Measurements from ENCODE around the gene TBC1D1.

Gene TBC1D1

GRCh38 chr4:38077791-38078489 lies 187.1 kb downstream of the TBC1D1 start:
- Histone ChIP-seq H3K79me1 (ENCODE audit: low read length) (peaks cover 6% of the 10 kb centered on the region), H3K9ac (ENCODE audit: low read length) (no peak overlapping the region), H4K91ac (ENCODE audit: low read depth, low read length) (no peak overlapping the region), H3K27me3 (ENCODE audit: insufficient read depth, low read length) (no peaks in the 10 kb centered on the region), H3K14ac (ENCODE audit: low read length) (no peak overlapping the region), H3K4me3 (ENCODE audit: low read depth, low read length) (no peak overlapping the region), H2AK5ac (ENCODE audit: low read length) (no peak overlapping the region), H3K4me2 (ENCODE audit: low read length) (no peak overlapping the region), H3K23ac (ENCODE audit: low read length) (peak overlapping the region; percentile 16), H3K27ac (ENCODE audit: low read depth, low read length) (no peak overlapping the region), H4K12ac (ENCODE audit: low read depth, low read length) (no peak overlapping the region), H2BK120ac (ENCODE audit: insufficient read depth, low read length, poor library complexity) (no peak overlapping the region), H3K36me3 (ENCODE audit: control insufficient read depth in 1 of 2, insufficient read depth in 2 of 2, low read length in 2 of 2) (peaks cover 14 to 20% of the 10 kb centered on the region in 2 experiments), H2AFZ (ENCODE audit: insufficient read depth, low read length, poor library complexity) (no peak overlapping the region), H3K4ac (ENCODE audit: low read depth, low read length) (peak overlapping the region; percentile 42), H3K9me3 (ENCODE audit: insufficient read depth, low read depth, low read length) (peaks cover 2% of the 10 kb centered on the region), H3K18ac (ENCODE audit: low read length) (peak overlapping the region; percentile 62), H4K8ac (ENCODE audit: low read depth, low read length) (no peak overlapping the region), H2BK5ac (ENCODE audit: low read depth, low read length, poor library complexity) (no peak overlapping the region), H2BK12ac (ENCODE audit: low read length) (no peak overlapping the region), H3K4me1 (ENCODE audit: control insufficient read depth in 1 of 2, insufficient read depth in 2 of 2, low read length in 2 of 2) (peaks cover 8 to 13% of the 10 kb centered on the region in 2 experiments), H3K79me2 (ENCODE audit: control insufficient read depth, insufficient read depth, low read length, poor library complexity) (no peaks in the 10 kb centered on the region)
- no peak for DNase-seq
- WGBS (ENCODE audit: extremely low coverage, insufficient coverage, insufficient read length): no CpG with 5 or more reads among the region's 12 CpGs

- Histone ChIP-seq H3K79me1 (ENCODE audit: low read length) (peaks cover 6% of the 10 kb centered on the region), H4K8ac (ENCODE audit: low read depth, low read length) (no peak overlapping the region), H3K9ac (ENCODE audit: low read length) (no peak overlapping the region), H3K36me3 (ENCODE audit: control insufficient read depth in 1 of 2, insufficient read depth in 2 of 2, low read length in 2 of 2) (peaks cover 14% of the 10 kb centered on the region in 2 experiments), H3K14ac (ENCODE audit: low read length) (no peak overlapping the region), H4K12ac (ENCODE audit: low read depth, low read length) (no peak overlapping the region), H2BK5ac (ENCODE audit: low read depth, low read length, poor library complexity) (no peak overlapping the region), H4K91ac (ENCODE audit: low read depth, low read length) (no peak overlapping the region), H2AK5ac (ENCODE audit: low read length) (no peak overlapping the region), H3K4ac (ENCODE audit: low read depth, low read length) (no peak overlapping the region), H3K18ac (ENCODE audit: low read length) (no peak overlapping the region), H3K4me2 (ENCODE audit: low read length) (no peak overlapping the region), H2AFZ (ENCODE audit: insufficient read depth, low read length, poor library complexity) (no peak overlapping the region), H3K23ac (ENCODE audit: low read length) (no peak overlapping the region), H2BK12ac (ENCODE audit: low read length) (no peak overlapping the region), H3K27ac (ENCODE audit: low read depth, low read length) (no peak overlapping the region), H3K27me3 (ENCODE audit: insufficient read depth, low read length) (no peaks in the 10 kb centered on the region), H3K4me3 (ENCODE audit: low read depth, low read length) (no peak overlapping the region), H3K79me2 (ENCODE audit: control insufficient read depth, insufficient read depth, low read length, poor library complexity) (no peaks in the 10 kb centered on the region), H2BK120ac (ENCODE audit: insufficient read depth, low read length, poor library complexity) (no peak overlapping the region), H3K4me1 (ENCODE audit: control insufficient read depth in 1 of 2, insufficient read depth in 2 of 2, low read length in 2 of 2) (peaks cover 8 to 13% of the 10 kb centered on the region in 2 experiments), H3K9me3 (ENCODE audit: insufficient read depth, low read depth, low read length) (peaks cover 2% of the 10 kb centered on the region)
- no CpG with 5 or more reads among the region's 7 CpGs for WGBS (ENCODE audit: extremely low coverage, insufficient coverage, insufficient read length)
- DNase-seq: peak in 1 of 2 donors; percentile 29
These were observed 187.9 kb downstream of the TBC1D1 start for GRCh38 chr4:38078590-38079421.

GRCh38 chr4:38080061-38080974 lies 189.4 kb downstream of the TBC1D1 start:
- Histone ChIP-seq H3K4ac (ENCODE audit: low read depth, low read length) (no peak overlapping the region), H3K27ac (ENCODE audit: low read depth, low read length) (no peak overlapping the region), H3K4me3 (ENCODE audit: low read depth, low read length) (no peak overlapping the region), H3K14ac (ENCODE audit: low read length) (no peak overlapping the region), H2BK5ac (ENCODE audit: low read depth, low read length, poor library complexity) (no peak overlapping the region), H3K9me3 (ENCODE audit: insufficient read depth, low read depth, low read length) (peaks cover 2% of the 10 kb centered on the region), H3K27me3 (ENCODE audit: insufficient read depth, low read length) (no peaks in the 10 kb centered on the region), H2BK12ac (ENCODE audit: low read length) (no peak overlapping the region), H3K4me2 (ENCODE audit: low read length) (no peak overlapping the region), H3K79me2 (ENCODE audit: control insufficient read depth, insufficient read depth, low read length, poor library complexity) (no peaks in the 10 kb centered on the region), H2BK120ac (ENCODE audit: insufficient read depth, low read length, poor library complexity) (peak overlapping the region; percentile 62), H3K18ac (ENCODE audit: low read length) (peak overlapping the region; percentile 44), H2AFZ (ENCODE audit: insufficient read depth, low read length, poor library complexity) (no peak overlapping the region), H3K9ac (ENCODE audit: low read length) (no peak overlapping the region), H3K23ac (ENCODE audit: low read length) (no peak overlapping the region), H4K12ac (ENCODE audit: low read depth, low read length) (no peak overlapping the region), H3K4me1 (ENCODE audit: control insufficient read depth in 1 of 2, insufficient read depth in 2 of 2, low read length in 2 of 2) (peaks cover 8 to 14% of the 10 kb centered on the region in 2 experiments), H2AK5ac (ENCODE audit: low read length) (peak overlapping the region; percentile 72), H4K91ac (ENCODE audit: low read depth, low read length) (no peak overlapping the region), H4K8ac (ENCODE audit: low read depth, low read length) (no peak overlapping the region), H3K79me1 (ENCODE audit: low read length) (peaks cover 6% of the 10 kb centered on the region), H3K36me3 (ENCODE audit: control insufficient read depth in 1 of 2, insufficient read depth in 2 of 2, low read length in 2 of 2) (peaks cover 10 to 12% of the 10 kb centered on the region in 2 experiments)
- WGBS (ENCODE audit: extremely low coverage, insufficient coverage, insufficient read length): no CpG with 5 or more reads among the region's 14 CpGs
- DNase-seq: no peak

- H3K79me2 ChIP-seq (ENCODE audit: control insufficient read depth, insufficient read depth, low read length, poor library complexity): no peaks in the 10 kb centered on the region
These were observed 191.1 kb downstream of the TBC1D1 start for GRCh38 chr4:38082021-38082420.

More at GRCh38 chr4:38082021-38082420, 191.1 kb downstream of the TBC1D1 start:
- H3K79me1 ChIP-seq (ENCODE audit: low read length): peaks cover 6% of the 10 kb centered on the region
- peak overlapping the region; percentile 46 for H3K14ac ChIP-seq (ENCODE audit: low read length)
- WGBS (ENCODE audit: extremely low coverage, insufficient coverage, insufficient read length): no CpG with 5 or more reads among the region's 6 CpGs
- peak overlapping the region; percentile 25 for H3K18ac ChIP-seq (ENCODE audit: low read length)
- peaks cover 8 to 14% of the 10 kb centered on the region in 2 experiments for H3K4me1 ChIP-seq (ENCODE audit: control insufficient read depth in 1 of 2, insufficient read depth in 2 of 2, low read length in 2 of 2)
- H3K9me3 ChIP-seq (ENCODE audit: insufficient read depth, low read depth, low read length): peaks cover 2% of the 10 kb centered on the region
- peak overlapping the region; percentile 56 for H4K12ac ChIP-seq (ENCODE audit: low read depth, low read length)
- no peak overlapping the region for H2AFZ ChIP-seq (ENCODE audit: insufficient read depth, low read length, poor library complexity)
- H3K4me3 ChIP-seq (ENCODE audit: low read depth, low read length): no peak overlapping the region
- peak overlapping the region; percentile 4 for H2AK5ac ChIP-seq (ENCODE audit: low read length)
- H3K4ac ChIP-seq (ENCODE audit: low read depth, low read length): no peak overlapping the region
- H3K36me3 ChIP-seq (ENCODE audit: control insufficient read depth in 1 of 2, insufficient read depth in 2 of 2, low read length in 2 of 2): peaks cover 13% of the 10 kb centered on the region in 2 experiments
- H2BK120ac ChIP-seq (ENCODE audit: insufficient read depth, low read length, poor library complexity): no peak overlapping the region
- no peak for DNase-seq
- H4K8ac ChIP-seq (ENCODE audit: low read depth, low read length): peak overlapping the region; percentile 12
- no peak overlapping the region for H3K9ac ChIP-seq (ENCODE audit: low read length)
- no peak overlapping the region for H3K23ac ChIP-seq (ENCODE audit: low read length)
- peak overlapping the region; percentile 18 for H2BK5ac ChIP-seq (ENCODE audit: low read depth, low read length, poor library complexity)
- H2BK12ac ChIP-seq (ENCODE audit: low read length): peak overlapping the region; percentile 5
- H4K91ac ChIP-seq (ENCODE audit: low read depth, low read length): peak overlapping the region; percentile 53
- H3K27me3 ChIP-seq (ENCODE audit: insufficient read depth, low read length): no peaks in the 10 kb centered on the region
- peak overlapping the region; percentile 72 for H3K27ac ChIP-seq (ENCODE audit: low read depth, low read length)
- H3K4me2 ChIP-seq (ENCODE audit: low read length): no peak overlapping the region

All from trophoblast cell (in vitro differentiated cells and primary cell).